ENCODE measurements around the gene IL15RA.

The IL15RA gene

GRCh38 chr10:5971886-5972285, 5.5 kb downstream of the IL15RA start:
- H3K27ac ChIP-seq (ENCODE audit: low read depth, low read length): peak overlapping the region; percentile 48
- H3K9ac ChIP-seq (ENCODE audit: low read depth in 1 of 2, low read length in 2 of 2): peak overlapping the region in 1 of 2 donors; percentile 40
- no peaks in the 10 kb centered on the region for H3K27me3 ChIP-seq (ENCODE audit: control insufficient read depth in 1 of 2, insufficient read depth in 2 of 2, low read length in 2 of 2)
- no peaks in the 10 kb centered on the region for H3K9me3 ChIP-seq (ENCODE audit: control insufficient read depth in 1 of 2, low read length in 2 of 2)
- peak overlapping the region; percentile 25 to 36 for H3K4me3 ChIP-seq (ENCODE audit: low read depth in 1 of 2, low read length in 2 of 2)
- H3K4me1 ChIP-seq (ENCODE audit: control insufficient read depth in 1 of 2, insufficient read depth in 2 of 2, low read length in 2 of 2): peaks cover 33 to 40% of the 10 kb centered on the region in 2 donors
- H3K36me3 ChIP-seq (ENCODE audit: control insufficient read depth in 1 of 2, insufficient read depth in 2 of 2, low read length in 2 of 2): peaks cover 0 to 8% of the 10 kb centered on the region in 2 donors

- H3K36me3 ChIP-seq (ENCODE audit: control insufficient read depth in 1 of 2, insufficient read depth in 2 of 2, low read length in 2 of 2): peaks cover 0 to 8% of the 10 kb centered on the region in 2 donors
- peaks cover 33 to 39% of the 10 kb centered on the region in 2 donors for H3K4me1 ChIP-seq (ENCODE audit: control insufficient read depth in 1 of 2, insufficient read depth in 2 of 2, low read length in 2 of 2)
- H3K4me3 ChIP-seq (ENCODE audit: low read depth in 1 of 2, low read length in 2 of 2): peak overlapping the region; percentile 25 to 36
- peak overlapping the region; percentile 48 for H3K27ac ChIP-seq (ENCODE audit: low read depth, low read length)
- H3K9ac ChIP-seq (ENCODE audit: low read depth in 1 of 2, low read length in 2 of 2): peak overlapping the region in 1 of 2 donors; percentile 40
- H3K27me3 ChIP-seq (ENCODE audit: control insufficient read depth in 1 of 2, insufficient read depth in 2 of 2, low read length in 2 of 2): no peaks in the 10 kb centered on the region
- H3K9me3 ChIP-seq (ENCODE audit: control insufficient read depth in 1 of 2, low read length in 2 of 2): no peaks in the 10 kb centered on the region
Observed at GRCh38 chr10:5971315-5971832, 6.0 kb downstream of the IL15RA start.

DNA sequence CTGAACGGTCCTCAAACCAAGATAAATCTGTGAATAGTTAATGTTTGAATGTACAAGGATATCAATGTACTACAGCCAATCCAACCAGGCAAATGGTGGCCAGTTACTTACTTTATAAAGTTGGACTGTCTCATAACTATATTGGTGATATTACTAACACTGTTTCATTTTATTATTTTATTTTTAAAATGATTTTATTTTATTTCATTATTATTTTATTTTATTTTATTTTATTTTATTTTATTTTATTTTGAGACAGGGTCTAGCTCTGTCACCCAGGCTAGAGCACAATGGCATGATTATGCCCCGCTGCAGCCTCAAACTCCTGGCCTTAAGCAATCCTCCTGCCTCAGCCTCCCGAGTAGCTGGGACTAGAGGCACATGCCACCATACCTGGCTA, 6.8 kb downstream of the IL15RA start:
- no peak overlapping the region for H3K27ac ChIP-seq (ENCODE audit: low read depth, low read length)
- H3K9me3 ChIP-seq (ENCODE audit: control insufficient read depth in 1 of 2, low read length in 2 of 2): no peaks in the 10 kb centered on the region
- no peak overlapping the region for H3K4me3 ChIP-seq (ENCODE audit: low read depth in 1 of 2, low read length in 2 of 2)
- H3K36me3 ChIP-seq (ENCODE audit: control insufficient read depth in 1 of 2, insufficient read depth in 2 of 2, low read length in 2 of 2): peaks cover 5 to 13% of the 10 kb centered on the region in 2 donors
- no peak overlapping the region for H3K9ac ChIP-seq (ENCODE audit: low read depth in 1 of 2, low read length in 2 of 2)
- H3K27me3 ChIP-seq (ENCODE audit: control insufficient read depth in 1 of 2, insufficient read depth in 2 of 2, low read length in 2 of 2): no peaks in the 10 kb centered on the region
- peaks cover 33% of the 10 kb centered on the region in 2 donors for H3K4me1 ChIP-seq (ENCODE audit: control insufficient read depth in 1 of 2, insufficient read depth in 2 of 2, low read length in 2 of 2)

DNA sequence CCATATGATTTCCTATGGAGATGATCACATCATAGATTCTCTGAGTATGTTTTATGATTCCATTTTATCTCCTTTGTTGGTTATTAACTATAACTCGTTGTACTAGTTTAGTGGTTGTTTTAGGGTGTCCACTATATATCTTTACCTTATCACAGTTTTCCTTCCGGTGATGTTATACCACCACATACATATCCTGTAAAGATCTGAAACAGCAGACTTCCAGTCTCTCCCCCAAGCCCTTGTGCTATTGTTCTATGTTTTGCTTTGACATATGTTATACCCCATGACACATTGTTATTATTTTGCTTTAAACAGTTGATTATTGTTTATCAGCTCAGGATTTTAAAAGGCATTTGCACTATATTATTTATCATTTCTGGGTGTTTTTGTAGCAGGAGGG, 7.3 kb downstream of the IL15RA start:
- no peaks in the 10 kb centered on the region for H3K27me3 ChIP-seq (ENCODE audit: control insufficient read depth in 1 of 2, insufficient read depth in 2 of 2, low read length in 2 of 2)
- no peak overlapping the region for H3K9ac ChIP-seq (ENCODE audit: low read depth in 1 of 2, low read length in 2 of 2)
- no peak overlapping the region for H3K27ac ChIP-seq (ENCODE audit: low read depth, low read length)
- H3K9me3 ChIP-seq (ENCODE audit: control insufficient read depth in 1 of 2, low read length in 2 of 2): no peaks in the 10 kb centered on the region
- peaks cover 33% of the 10 kb centered on the region in 2 donors for H3K4me1 ChIP-seq (ENCODE audit: control insufficient read depth in 1 of 2, insufficient read depth in 2 of 2, low read length in 2 of 2)
- no peak overlapping the region for H3K4me3 ChIP-seq (ENCODE audit: low read depth in 1 of 2, low read length in 2 of 2)
- peaks cover 5 to 14% of the 10 kb centered on the region in 2 donors for H3K36me3 ChIP-seq (ENCODE audit: control insufficient read depth in 1 of 2, insufficient read depth in 2 of 2, low read length in 2 of 2)

DNA sequence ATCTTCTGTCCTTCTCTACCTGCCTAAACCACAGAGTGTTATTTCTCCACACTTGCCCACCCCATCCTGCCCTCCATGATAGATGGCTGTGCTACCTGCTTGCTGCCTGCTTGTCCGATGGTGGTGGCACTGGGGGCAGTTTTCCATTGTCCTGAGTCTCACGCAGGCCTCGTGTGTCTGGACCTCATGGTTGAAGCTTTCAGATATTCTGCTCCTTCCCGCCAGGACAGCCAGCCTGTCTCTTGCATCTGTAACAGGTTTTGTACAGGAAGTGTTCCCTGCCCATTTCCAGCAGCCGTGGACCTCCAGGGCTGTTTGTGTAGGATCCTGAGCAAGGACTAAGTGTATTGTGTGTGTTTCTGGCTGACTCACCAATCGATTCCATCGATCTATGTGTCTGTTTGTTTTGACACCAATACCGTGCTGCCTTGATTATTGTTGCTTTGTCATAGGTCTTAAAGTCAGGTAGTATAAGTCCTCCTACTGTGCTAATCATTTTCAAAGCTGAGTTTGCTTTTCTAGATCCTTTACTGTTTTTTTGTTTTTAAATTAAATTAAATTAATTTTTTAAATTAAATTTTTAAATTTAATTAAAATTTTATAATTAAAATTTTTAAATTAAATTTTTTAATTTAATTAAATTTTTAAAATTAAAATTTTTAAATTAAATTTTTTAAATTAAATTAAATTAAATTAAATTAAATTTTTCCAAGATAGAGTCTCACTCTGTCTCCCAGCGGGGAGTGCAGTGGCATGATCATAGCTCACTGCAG, 8.5 kb downstream of the IL15RA start:
- Histone ChIP-seq H3K4me1 (ENCODE audit: control insufficient read depth in 1 of 2, insufficient read depth in 2 of 2, low read length in 2 of 2) (peaks cover 32 to 35% of the 10 kb centered on the region in 2 donors), H3K27me3 (ENCODE audit: control insufficient read depth in 1 of 2, insufficient read depth in 2 of 2, low read length in 2 of 2) (no peaks in the 10 kb centered on the region), H3K27ac (ENCODE audit: low read depth, low read length) (no peak overlapping the region), H3K36me3 (ENCODE audit: control insufficient read depth in 1 of 2, insufficient read depth in 2 of 2, low read length in 2 of 2) (peaks cover 5 to 22% of the 10 kb centered on the region in 2 donors), H3K9me3 (ENCODE audit: control insufficient read depth in 1 of 2, low read length in 2 of 2) (no peaks in the 10 kb centered on the region), H3K9ac (ENCODE audit: low read depth in 1 of 2, low read length in 2 of 2) (no peak overlapping the region), H3K4me3 (ENCODE audit: low read depth in 1 of 2, low read length in 2 of 2) (no peak overlapping the region)

DNA sequence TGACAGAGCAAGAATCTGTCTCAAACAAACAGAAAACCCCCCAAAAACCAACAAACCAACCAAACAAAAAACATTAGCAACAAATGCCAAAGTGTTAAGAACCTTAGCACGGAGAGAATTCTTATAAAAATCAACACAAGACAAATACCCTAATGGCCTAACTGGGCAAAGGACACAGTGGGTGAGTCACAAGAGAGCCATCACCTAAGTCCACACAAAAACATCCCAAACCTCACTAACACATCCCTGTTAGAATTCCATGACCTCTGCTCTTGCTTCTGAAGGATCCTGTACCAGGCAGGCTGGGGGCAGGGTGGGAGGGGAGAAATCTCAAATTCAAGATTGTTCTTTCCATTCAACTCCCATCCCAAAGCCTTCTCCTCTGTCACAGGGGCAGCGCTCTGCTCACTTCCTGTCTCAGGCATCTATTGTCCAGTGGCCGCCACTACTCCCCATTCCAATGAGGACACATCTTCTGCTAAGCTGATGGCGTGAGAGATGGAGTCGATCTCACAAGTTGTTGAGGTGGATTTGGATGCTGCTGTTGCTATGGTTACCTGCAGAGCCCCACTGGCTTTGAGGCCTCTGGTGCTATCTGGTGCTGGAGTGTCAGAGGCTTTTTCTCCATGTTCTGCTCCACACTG, 9.2 kb downstream of the IL15RA start:
- Histone ChIP-seq H3K27ac (ENCODE audit: low read depth, low read length) (no peak overlapping the region), H3K36me3 (ENCODE audit: control insufficient read depth in 1 of 2, insufficient read depth in 2 of 2, low read length in 2 of 2) (peaks cover 8 to 25% of the 10 kb centered on the region in 2 donors), H3K9me3 (ENCODE audit: control insufficient read depth in 1 of 2, low read length in 2 of 2) (no peaks in the 10 kb centered on the region), H3K4me3 (ENCODE audit: low read depth in 1 of 2, low read length in 2 of 2) (no peak overlapping the region), H3K27me3 (ENCODE audit: control insufficient read depth in 1 of 2, insufficient read depth in 2 of 2, low read length in 2 of 2) (no peaks in the 10 kb centered on the region), H3K9ac (ENCODE audit: low read depth in 1 of 2, low read length in 2 of 2) (no peak overlapping the region), H3K4me1 (ENCODE audit: control insufficient read depth in 1 of 2, insufficient read depth in 2 of 2, low read length in 2 of 2) (peaks cover 32 to 35% of the 10 kb centered on the region in 2 donors)

DNA sequence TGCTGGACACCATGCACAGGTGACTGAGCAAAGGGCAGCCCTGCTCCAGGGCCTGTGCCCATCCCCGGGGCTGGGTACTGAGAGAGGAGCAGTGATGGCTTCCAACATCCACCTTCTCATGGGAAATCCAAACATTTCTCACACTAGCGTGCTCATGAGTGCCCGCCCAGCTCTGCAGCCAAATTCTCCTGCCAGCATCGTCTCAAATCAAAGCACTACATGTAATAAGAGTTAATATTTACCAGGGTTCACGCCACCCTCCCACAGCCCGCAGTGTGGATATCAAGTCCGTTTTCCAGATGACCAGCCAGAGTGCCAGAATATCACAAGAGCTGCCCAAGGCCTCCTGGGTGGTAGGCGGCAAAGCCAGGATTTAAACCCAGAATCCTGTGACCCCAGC, 12.1 kb downstream of the IL15RA start:
- no peak overlapping the region for H3K27ac ChIP-seq (ENCODE audit: low read depth, low read length)
- no peak overlapping the region for H3K9ac ChIP-seq (ENCODE audit: low read depth in 1 of 2, low read length in 2 of 2)
- H3K9me3 ChIP-seq (ENCODE audit: control insufficient read depth in 1 of 2, low read length in 2 of 2): no peaks in the 10 kb centered on the region
- peaks cover 14 to 16% of the 10 kb centered on the region in 2 donors for H3K4me1 ChIP-seq (ENCODE audit: control insufficient read depth in 1 of 2, insufficient read depth in 2 of 2, low read length in 2 of 2)
- H3K27me3 ChIP-seq (ENCODE audit: control insufficient read depth in 1 of 2, insufficient read depth in 2 of 2, low read length in 2 of 2): no peaks in the 10 kb centered on the region
- H3K4me3 ChIP-seq (ENCODE audit: low read depth in 1 of 2, low read length in 2 of 2): no peak overlapping the region
- peaks cover 15 to 45% of the 10 kb centered on the region in 2 donors for H3K36me3 ChIP-seq (ENCODE audit: control insufficient read depth in 1 of 2, insufficient read depth in 2 of 2, low read length in 2 of 2)

GRCh38 chr10:5964736-5965135, 12.6 kb downstream of the IL15RA start:
- no peak overlapping the region for H3K27ac ChIP-seq (ENCODE audit: low read depth, low read length)

GRCh38 chr10:5963591-5963990, 13.8 kb downstream of the IL15RA start:
- H3K4me3 ChIP-seq (ENCODE audit: low read depth in 1 of 2, low read length in 2 of 2): no peak overlapping the region
- H3K27me3 ChIP-seq (ENCODE audit: control insufficient read depth in 1 of 2, insufficient read depth in 2 of 2, low read length in 2 of 2): no peaks in the 10 kb centered on the region
- H3K27ac ChIP-seq (ENCODE audit: low read depth, low read length): no peak overlapping the region
- H3K9ac ChIP-seq (ENCODE audit: low read depth in 1 of 2, low read length in 2 of 2): no peak overlapping the region
- no peaks in the 10 kb centered on the region for H3K9me3 ChIP-seq (ENCODE audit: control insufficient read depth in 1 of 2, low read length in 2 of 2)
- H3K36me3 ChIP-seq (ENCODE audit: control insufficient read depth in 1 of 2, insufficient read depth in 2 of 2, low read length in 2 of 2): peaks cover 26 to 56% of the 10 kb centered on the region in 2 donors
- H3K4me1 ChIP-seq (ENCODE audit: control insufficient read depth in 1 of 2, insufficient read depth in 2 of 2, low read length in 2 of 2): peaks cover 7 to 11% of the 10 kb centered on the region in 2 donors

More at GRCh38 chr10:5964736-5965135, 12.6 kb downstream of the IL15RA start:
- H3K27me3 ChIP-seq (ENCODE audit: control insufficient read depth in 1 of 2, insufficient read depth in 2 of 2, low read length in 2 of 2): no peaks in the 10 kb centered on the region
- H3K9ac ChIP-seq (ENCODE audit: low read depth in 1 of 2, low read length in 2 of 2): no peak overlapping the region
- H3K36me3 ChIP-seq (ENCODE audit: control insufficient read depth in 1 of 2, insufficient read depth in 2 of 2, low read length in 2 of 2): peaks cover 19 to 51% of the 10 kb centered on the region in 2 donors
- H3K4me1 ChIP-seq (ENCODE audit: control insufficient read depth in 1 of 2, insufficient read depth in 2 of 2, low read length in 2 of 2): peaks cover 11% of the 10 kb centered on the region in 2 donors
- no peaks in the 10 kb centered on the region for H3K9me3 ChIP-seq (ENCODE audit: control insufficient read depth in 1 of 2, low read length in 2 of 2)
- H3K4me3 ChIP-seq (ENCODE audit: low read depth in 1 of 2, low read length in 2 of 2): no peak overlapping the region

GRCh38 chr10:5963071-5963470, 14.3 kb downstream of the IL15RA start:
- Histone ChIP-seq H3K27me3 (ENCODE audit: control insufficient read depth in 1 of 2, insufficient read depth in 2 of 2, low read length in 2 of 2) (no peaks in the 10 kb centered on the region), H3K36me3 (ENCODE audit: control insufficient read depth in 1 of 2, insufficient read depth in 2 of 2, low read length in 2 of 2) (peaks cover 26 to 52% of the 10 kb centered on the region in 2 donors), H3K9ac (ENCODE audit: low read depth in 1 of 2, low read length in 2 of 2) (no peak overlapping the region), H3K9me3 (ENCODE audit: control insufficient read depth in 1 of 2, low read length in 2 of 2) (no peaks in the 10 kb centered on the region), H3K4me1 (ENCODE audit: control insufficient read depth in 1 of 2, insufficient read depth in 2 of 2, low read length in 2 of 2) (peaks cover 7 to 11% of the 10 kb centered on the region in 2 donors), H3K4me3 (ENCODE audit: low read depth in 1 of 2, low read length in 2 of 2) (no peak overlapping the region), H3K27ac (ENCODE audit: low read depth, low read length) (no peak overlapping the region)
